ENCODE results near the gene BRAF. TPM values are rescaled to one million over a fixed set of nuclear protein-coding genes. Genes with fewer than 3 reads are reported as not detected.
A peak's percentile ranks its signal among the peaks of the same experiment; 100 is the strongest.
"Not testable (repeated sequence)": the region's sequence is repeated elsewhere in the genome, so short reads cannot be mapped to it uniquely, and the experiment has no call there.

Gene BRAF
- total RNA-seq, 1 experiment from 2014 or later = 6.5 TPM

- no peak for DNase-seq (ENCODE audit: low read depth)
- in situ Hi-C loops (cut with HindIII; ENCODE audit: low pct_unique_long_range_greater_than_20kb, low sequenced_read_pairs) = no loop called here
Observed at GRCh38 chr7:140745266-140746058, 179.3 kb downstream of the BRAF start.

DNA sequence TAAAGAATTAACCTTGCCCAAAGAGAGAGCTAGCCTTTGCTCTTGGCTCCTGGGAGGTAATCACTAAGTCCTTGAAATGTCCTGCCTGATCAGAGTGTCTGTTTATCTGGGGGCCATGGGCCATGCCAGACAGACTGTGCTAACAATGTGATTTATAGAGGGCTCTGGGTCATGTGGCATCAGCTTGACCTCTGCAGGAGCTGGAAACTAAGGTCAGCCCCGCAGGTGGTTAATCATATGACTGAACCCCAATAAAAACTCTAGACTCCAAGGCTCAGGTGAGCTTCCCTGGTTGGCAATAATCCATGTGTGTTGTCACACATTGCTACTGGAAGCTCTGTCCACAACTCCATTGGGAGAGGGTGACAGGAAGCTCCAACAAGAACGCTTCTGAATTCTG, 180.7 kb downstream of the BRAF start:
- in situ Hi-C loops (cut with HindIII; ENCODE audit: low pct_unique_long_range_greater_than_20kb, low sequenced_read_pairs) = no loop called here
- DNase-seq (ENCODE audit: low read depth) = no peak

DNA sequence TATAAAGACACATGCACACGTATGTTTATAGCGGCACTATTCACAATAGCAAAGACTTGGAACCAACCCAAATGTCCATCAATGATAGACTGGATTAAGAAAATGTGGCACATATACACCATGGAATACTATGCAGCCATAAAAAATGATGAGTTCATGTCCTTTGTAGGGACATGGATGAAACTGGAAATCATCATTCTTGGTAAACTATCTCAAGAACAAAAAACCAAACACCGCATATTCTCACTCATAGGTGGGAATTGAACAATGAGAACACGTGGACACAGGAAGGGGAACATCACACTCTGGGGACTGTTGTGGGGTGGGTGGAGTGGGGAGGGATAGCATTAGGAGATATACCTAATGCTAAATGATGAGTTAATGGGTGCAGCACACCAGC, 181.5 kb downstream of the BRAF start:
- in situ Hi-C loops (cut with HindIII; ENCODE audit: low pct_unique_long_range_greater_than_20kb, low sequenced_read_pairs); DNase-seq (ENCODE audit: low read depth): not testable (repeated sequence)

- in situ Hi-C loops (cut with HindIII; ENCODE audit: low pct_unique_long_range_greater_than_20kb, low sequenced_read_pairs) = no loop called here
- no peak for DNase-seq (ENCODE audit: low read depth)
Observed at GRCh38 chr7:140738280-140738679, 186.4 kb downstream of the BRAF start.

DNA sequence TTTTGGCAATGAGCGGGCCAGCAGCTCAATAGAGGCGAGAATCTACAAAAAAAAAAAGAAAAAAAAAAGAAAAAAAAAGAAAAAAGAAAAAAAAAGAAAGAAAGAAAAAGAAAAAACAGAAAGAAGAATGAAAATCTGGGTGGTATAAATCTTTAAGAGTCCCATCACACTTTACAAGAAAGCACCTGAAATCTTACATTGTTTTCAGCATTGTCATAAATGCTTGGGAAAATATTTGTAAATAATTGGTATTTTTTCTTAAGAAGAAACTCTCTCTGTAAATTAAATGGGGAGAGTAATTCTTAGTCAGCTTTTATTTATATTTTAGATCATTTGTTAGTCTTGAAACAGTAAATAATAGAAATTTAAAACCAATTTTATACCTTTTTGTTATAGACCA, 190.0 kb downstream of the BRAF start:
- in situ Hi-C loops (cut with HindIII; ENCODE audit: low pct_unique_long_range_greater_than_20kb, low sequenced_read_pairs) = no loop called here
- DNase-seq (ENCODE audit: low read depth) = no peak

- no peak for DNase-seq (ENCODE audit: low read depth)
- in situ Hi-C loops (cut with HindIII; ENCODE audit: low pct_unique_long_range_greater_than_20kb, low sequenced_read_pairs) = no loop called here
Observed at GRCh38 chr7:140734096-140734495, 190.6 kb downstream of the BRAF start.

- in situ Hi-C loops (cut with HindIII; ENCODE audit: low pct_unique_long_range_greater_than_20kb, low sequenced_read_pairs) = no loop called here
Observed at GRCh38 chr7:140732416-140732815, 192.3 kb downstream of the BRAF start.

GRCh38 chr7:140726281-140726680, 198.4 kb downstream of the BRAF start:
- DNase-seq (ENCODE audit: low read depth) = peak; percentile 39
- in situ Hi-C loops (cut with HindIII; ENCODE audit: low pct_unique_long_range_greater_than_20kb, low sequenced_read_pairs) = no loop called here

More at GRCh38 chr7:140732416-140732815, 192.3 kb downstream of the BRAF start:
- no peak for DNase-seq (ENCODE audit: low read depth)

GRCh38 chr7:140724706-140725105, 200.0 kb downstream of the BRAF start:
- in situ Hi-C loops (cut with HindIII; ENCODE audit: low pct_unique_long_range_greater_than_20kb, low sequenced_read_pairs) = no loop called here
- DNase-seq (ENCODE audit: low read depth) = no peak

GRCh38 chr7:140723574-140723973, 201.2 kb downstream of the BRAF start:
- in situ Hi-C loops (cut with HindIII; ENCODE audit: low pct_unique_long_range_greater_than_20kb, low sequenced_read_pairs) = no loop called here
- DNase-seq (ENCODE audit: low read depth) = no peak

GRCh38 chr7:140723006-140723405, 201.7 kb downstream of the BRAF start:
- DNase-seq (ENCODE audit: low read depth) = no peak
- in situ Hi-C loops (cut with HindIII; ENCODE audit: low pct_unique_long_range_greater_than_20kb, low sequenced_read_pairs) = no loop called here

GRCh38 chr7:140722254-140722653, 202.5 kb downstream of the BRAF start:
- in situ Hi-C loops (cut with HindIII; ENCODE audit: low pct_unique_long_range_greater_than_20kb, low sequenced_read_pairs) = no loop called here
- peak; percentile 51 for DNase-seq (ENCODE audit: low read depth)

DNA sequence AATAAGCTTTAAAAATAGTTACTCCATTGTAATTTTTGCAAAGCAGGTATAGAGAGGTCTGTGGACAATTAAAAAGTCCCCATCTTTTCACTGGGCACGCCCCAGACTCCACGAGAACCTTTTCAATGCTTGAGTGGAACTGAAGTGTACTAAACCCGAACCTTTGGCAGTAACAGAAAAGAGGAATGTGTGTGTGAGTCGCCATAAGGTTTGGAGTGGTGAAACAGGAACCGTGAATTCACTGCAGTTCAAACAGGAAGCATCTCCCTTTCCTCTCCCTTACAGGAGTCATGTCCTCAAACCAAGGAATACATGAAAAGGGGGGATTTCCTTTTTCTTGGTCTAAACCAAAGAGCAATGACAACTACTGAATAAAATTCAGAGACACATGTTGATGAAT, 205.0 kb downstream of the BRAF start:
- DNase-seq (ENCODE audit: low read depth) = no peak
- in situ Hi-C loops (cut with HindIII; ENCODE audit: low pct_unique_long_range_greater_than_20kb, low sequenced_read_pairs) = no loop called here

DNA sequence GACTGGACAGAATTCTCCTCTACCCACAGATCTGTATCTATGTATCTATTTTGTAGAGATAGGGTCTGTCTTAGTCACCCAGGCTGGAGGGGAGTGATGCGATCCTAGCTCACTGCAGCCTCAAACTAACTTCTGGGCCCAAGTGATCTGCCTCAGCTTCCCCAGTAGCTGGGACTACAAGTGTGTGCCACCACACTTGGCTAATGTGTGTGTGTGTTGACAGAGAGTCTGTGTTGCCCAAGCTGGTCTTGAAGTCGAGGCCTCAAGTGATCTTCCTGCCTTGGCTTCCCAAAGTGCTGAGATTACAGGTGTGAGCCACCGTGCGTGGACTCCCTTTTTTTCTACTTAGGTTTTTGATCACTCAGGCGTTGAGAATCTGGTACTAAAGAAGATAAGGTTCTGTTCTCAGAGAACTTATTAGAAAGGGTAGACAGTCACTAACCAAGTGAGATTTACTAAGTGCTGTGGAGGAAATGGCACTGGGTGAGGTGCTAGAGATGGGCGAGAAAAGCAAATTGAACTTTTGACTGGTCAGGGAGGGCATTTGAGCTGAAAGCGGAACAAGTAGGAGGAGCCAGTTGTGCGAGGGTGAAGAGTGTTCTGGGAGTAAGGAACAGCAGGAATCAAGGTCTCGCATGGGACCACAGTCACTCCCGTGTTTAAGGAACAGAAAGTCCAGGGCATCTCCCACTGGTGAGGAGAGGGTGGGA, 210.2 kb downstream of the BRAF start:
- DNase-seq (ENCODE audit: low read depth) = no peak
- in situ Hi-C loops (cut with HindIII; ENCODE audit: low pct_unique_long_range_greater_than_20kb, low sequenced_read_pairs) = no loop called here

DNA sequence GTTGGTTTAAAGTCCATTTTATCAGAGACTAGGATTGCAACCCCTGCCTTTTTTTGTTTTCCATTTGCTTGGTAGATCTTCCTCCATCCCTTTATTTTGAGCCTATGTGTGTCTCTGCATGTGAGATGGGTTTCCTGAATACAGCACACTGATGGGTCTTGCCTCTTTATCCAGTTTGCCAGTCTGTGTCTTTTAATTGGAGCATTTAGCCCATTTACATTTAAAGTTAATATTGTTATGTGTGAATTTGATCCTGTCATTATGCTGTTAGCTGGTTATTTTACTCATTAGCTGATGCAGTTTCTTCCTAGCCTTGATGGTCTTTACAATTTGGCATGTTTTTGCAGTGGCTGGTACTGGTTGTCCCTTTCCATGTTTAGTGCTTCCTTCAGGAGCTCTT, 212.3 kb downstream of the BRAF start:
- in situ Hi-C loops (cut with HindIII; ENCODE audit: low pct_unique_long_range_greater_than_20kb, low sequenced_read_pairs); DNase-seq (ENCODE audit: low read depth): not testable (repeated sequence)

DNA sequence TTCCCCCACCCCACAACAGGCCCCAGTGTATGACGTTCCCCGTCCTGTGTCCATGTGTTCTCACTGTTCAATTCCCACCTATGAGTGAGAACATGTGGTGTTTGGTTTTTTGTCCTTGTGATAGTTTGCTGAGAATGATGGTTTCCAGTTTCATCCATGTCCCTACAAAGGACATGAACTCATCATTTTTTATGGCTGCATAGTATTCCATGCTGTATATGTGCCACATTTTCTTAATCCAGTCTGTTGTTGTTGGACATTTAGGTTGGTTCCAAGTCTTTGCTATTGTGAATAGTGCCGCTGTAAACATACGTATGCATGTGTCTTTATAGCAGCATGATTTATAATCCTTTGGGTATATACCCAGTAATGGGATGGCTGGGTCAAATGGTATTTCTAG, 216.0 kb downstream of the BRAF start:
- DNase-seq (ENCODE audit: low read depth); in situ Hi-C loops (cut with HindIII; ENCODE audit: low pct_unique_long_range_greater_than_20kb, low sequenced_read_pairs): not testable (repeated sequence)

- no peak for DNase-seq (ENCODE audit: low read depth)
- in situ Hi-C loops (cut with HindIII; ENCODE audit: low pct_unique_long_range_greater_than_20kb, low sequenced_read_pairs) = no loop called here
Observed at GRCh38 chr7:140707132-140707531, 217.6 kb downstream of the BRAF start.

DNA sequence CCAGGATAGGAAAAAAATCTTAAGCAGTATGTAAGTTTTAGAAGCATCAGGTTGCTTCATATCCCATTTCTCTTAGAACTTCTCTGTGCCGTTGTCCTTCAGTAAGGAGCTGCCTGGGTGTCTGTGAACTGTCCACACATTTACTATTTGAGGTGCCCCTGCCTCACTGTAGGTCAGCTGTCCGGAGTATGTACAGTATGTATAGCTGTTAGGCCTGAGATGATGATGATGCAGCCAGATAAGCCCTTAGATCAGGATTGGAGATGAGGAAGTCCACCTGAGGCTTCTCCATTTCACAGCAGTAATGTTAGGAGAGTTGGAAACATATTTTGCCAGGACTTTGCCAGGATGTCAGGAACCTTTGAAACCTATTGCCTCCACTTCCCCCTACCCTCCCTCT, 220.5 kb downstream of the BRAF start:
- in situ Hi-C loops (cut with HindIII; ENCODE audit: low pct_unique_long_range_greater_than_20kb, low sequenced_read_pairs) = no loop called here
- DNase-seq (ENCODE audit: low read depth) = no peak

DNA sequence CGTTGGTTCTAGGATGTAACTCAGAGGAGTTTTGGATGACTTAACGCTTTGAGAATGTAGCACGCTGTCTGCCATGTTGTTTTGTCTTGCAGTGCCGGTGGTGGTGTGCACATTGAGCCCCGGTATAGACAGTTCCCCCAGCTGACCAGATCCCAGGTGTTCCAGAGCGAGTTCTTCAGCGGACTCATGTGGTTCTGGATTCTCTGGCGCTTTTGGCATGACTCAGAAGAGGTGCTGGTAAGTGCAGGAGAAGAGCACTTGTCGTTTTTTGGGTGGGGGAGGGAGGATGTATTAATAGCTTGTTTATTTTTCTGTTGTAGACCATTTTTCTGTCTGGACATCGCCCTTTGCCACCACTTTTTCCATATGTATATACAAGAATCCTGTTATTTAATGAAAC, 222.0 kb downstream of the BRAF start:
- in situ Hi-C loops (cut with HindIII; ENCODE audit: low pct_unique_long_range_greater_than_20kb, low sequenced_read_pairs) = no loop called here
- DNase-seq (ENCODE audit: low read depth) = no peak

DNA sequence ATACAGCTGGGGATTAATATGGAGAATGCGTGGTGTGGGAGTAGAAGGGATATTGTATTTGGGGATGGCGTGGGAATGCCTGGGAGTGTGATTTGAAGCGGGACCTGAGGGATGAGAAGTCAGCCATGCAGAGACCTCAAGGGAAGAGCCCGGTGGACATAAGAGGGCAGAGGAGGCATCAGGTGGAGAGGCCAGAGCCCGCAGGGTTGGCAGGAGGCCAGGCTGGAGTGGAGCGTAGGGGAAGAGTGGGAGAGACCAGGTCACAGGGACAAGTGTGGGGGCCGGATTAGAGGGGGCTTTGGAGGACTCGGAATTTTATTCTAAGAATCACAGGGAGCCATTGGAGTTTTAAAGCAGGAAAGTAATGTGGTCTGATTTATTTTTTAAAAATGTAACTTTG, 226.3 kb downstream of the BRAF start:
- DNase-seq (ENCODE audit: low read depth) = no peak
- in situ Hi-C loops (cut with HindIII; ENCODE audit: low pct_unique_long_range_greater_than_20kb, low sequenced_read_pairs) = no loop called here
